Loucy (cell line): Measurements from ENCODE around the gene SND1.

Experiments
- H2AFZ ChIP-seq: fragments of 200-600 bp; sonication (generic); 2 replicates; pipeline ENCODE4 v1.6.0; 2016; ENCODE audit warnings: antibody characterized with exemption, mild to moderate bottlenecking, low read length, moderate library complexity
- H3F3A ChIP-seq: fragments of 200-600 bp; 2 replicates; pipeline ENCODE4 v1.6.0; 2016; ENCODE audit warnings: antibody characterized with exemption, low read depth, mild to moderate bottlenecking
- H3K27me3 ChIP-seq: fragments of 200-600 bp; sonication (generic); 2 replicates; pipeline ENCODE4 v1.6.1; 2014; ENCODE audit warnings: low read length, mild to moderate bottlenecking; ENCODE audit not compliant: insufficient read depth, poor library complexity, severe bottlenecking
- H3K36me3 ChIP-seq: fragments of 200-600 bp; sonication (generic); 2 replicates; pipeline ENCODE4 v1.6.1; 2016; ENCODE audit warnings: low read length; ENCODE audit not compliant: insufficient read depth
- H3K4me1 ChIP-seq: fragments of 200-600 bp; sonication (generic); 2 replicates; pipeline ENCODE4 v1.5.1; 2014; ENCODE audit warnings: low read length, mild to moderate bottlenecking; ENCODE audit not compliant: insufficient read depth, poor library complexity, severe bottlenecking
- H3K4me2 ChIP-seq: fragments of 200-600 bp; sonication (generic); 2 replicates; pipeline ENCODE4 v1.6.0; 2014; ENCODE audit warnings: antibody characterized with exemption, low read length, low read depth, mild to moderate bottlenecking; ENCODE audit not compliant: poor library complexity, severe bottlenecking
- H3K4me3 ChIP-seq: fragments of 200-600 bp; sonication (generic); 2 replicates; pipeline ENCODE4 v1.5.1; 2014; ENCODE audit warnings: low read length, mild to moderate bottlenecking, mixed read lengths; ENCODE audit not compliant: poor library complexity, severe bottlenecking
- H3K79me2 ChIP-seq: fragments of 200-600 bp; sonication (generic); 2 replicates; pipeline ENCODE4 v1.6.1; 2014; ENCODE audit warnings: low read length; ENCODE audit not compliant: insufficient read depth
- H3K9ac ChIP-seq: fragments of 200-600 bp; sonication (generic); 2 replicates; pipeline ENCODE4 v1.6.0; 2014; ENCODE audit warnings: mild to moderate bottlenecking, low read depth, low read length, moderate library complexity; ENCODE audit not compliant: poor library complexity, severe bottlenecking
- H3K9me2 ChIP-seq: fragments of 200-600 bp; sonication (generic); replicated peaks from 2 replicates; pipeline ENCODE4 v1.6.1; 2016; ENCODE audit warnings: low read depth, low read length, mixed read lengths
- H3K9me3 ChIP-seq: fragments of 200-600 bp; sonication (generic); 2 replicates; pipeline ENCODE4 v1.6.1; 2014; ENCODE audit warnings: mild to moderate bottlenecking, antibody characterized with exemption, low read length, low read depth; ENCODE audit not compliant: insufficient read depth
- H4K20me1 ChIP-seq: fragments of 200-600 bp; sonication (generic); 2 replicates; pipeline ENCODE4 v1.6.0; 2014; ENCODE audit warnings: antibody characterized with exemption, low read length, mild to moderate bottlenecking; ENCODE audit not compliant: insufficient read depth, poor library complexity, severe bottlenecking
- EZH2phosphoT487 ChIP-seq: fragments of 200-600 bp; IDR thresholded peaks from 2 replicates; pipeline ENCODE4 v1.6.1; 2018; ENCODE audit warnings: antibody characterized with exemption, mild to moderate bottlenecking, moderate library complexity, borderline replicate concordance
- TF ChIP-seq, protein P1 (sequence below): fragments of 200-600 bp; sonication (generic); conservative IDR thresholded peaks from 2 replicates; pipeline ENCODE4 v1.5.1; 2014; ENCODE audit warnings: mild to moderate bottlenecking, antibody characterized with exemption, low read length

Gene SND1

DNA sequence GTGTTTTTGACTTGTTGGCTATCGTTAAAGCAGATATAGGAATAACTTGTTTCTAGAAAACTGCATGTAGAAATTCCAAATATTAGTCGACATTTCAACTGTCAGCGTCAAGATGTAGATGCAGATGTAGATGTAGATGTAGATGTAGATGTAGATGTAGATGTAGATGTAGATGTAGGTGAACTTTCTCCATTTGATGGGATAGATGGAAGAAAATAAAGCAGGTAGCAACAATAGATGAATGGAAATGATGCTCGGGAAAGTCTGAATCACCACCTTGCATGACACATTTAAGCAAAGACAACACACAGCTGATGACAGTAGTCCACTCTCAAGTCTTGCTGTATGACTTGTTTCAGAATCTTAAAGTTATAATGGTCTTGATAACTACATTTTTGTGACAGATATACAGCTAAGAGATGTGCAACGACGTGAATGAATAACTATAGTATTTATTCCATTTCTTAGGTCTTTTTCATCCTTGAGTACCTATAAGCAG lies 53.5 kb downstream of the SND1 start:
- Histone ChIP-seq H3K36me3 (peaks cover 94% of the 10 kb centered on the region), H3F3A (no peaks in the 10 kb centered on the region), H3K4me3 (no peak overlapping the region), H3K4me2 (no peak overlapping the region), H3K9me3 (no peaks in the 10 kb centered on the region), H3K4me1 (no peaks in the 10 kb centered on the region), H3K9ac (no peak overlapping the region), H3K9me2 (no peaks in the 10 kb centered on the region), H3K79me2 (no peaks in the 10 kb centered on the region), H4K20me1 (peaks cover 3% of the 10 kb centered on the region), H3K27me3 (no peaks in the 10 kb centered on the region), H2AFZ (no peak overlapping the region)
- TF ChIP-seq, protein P1, sequence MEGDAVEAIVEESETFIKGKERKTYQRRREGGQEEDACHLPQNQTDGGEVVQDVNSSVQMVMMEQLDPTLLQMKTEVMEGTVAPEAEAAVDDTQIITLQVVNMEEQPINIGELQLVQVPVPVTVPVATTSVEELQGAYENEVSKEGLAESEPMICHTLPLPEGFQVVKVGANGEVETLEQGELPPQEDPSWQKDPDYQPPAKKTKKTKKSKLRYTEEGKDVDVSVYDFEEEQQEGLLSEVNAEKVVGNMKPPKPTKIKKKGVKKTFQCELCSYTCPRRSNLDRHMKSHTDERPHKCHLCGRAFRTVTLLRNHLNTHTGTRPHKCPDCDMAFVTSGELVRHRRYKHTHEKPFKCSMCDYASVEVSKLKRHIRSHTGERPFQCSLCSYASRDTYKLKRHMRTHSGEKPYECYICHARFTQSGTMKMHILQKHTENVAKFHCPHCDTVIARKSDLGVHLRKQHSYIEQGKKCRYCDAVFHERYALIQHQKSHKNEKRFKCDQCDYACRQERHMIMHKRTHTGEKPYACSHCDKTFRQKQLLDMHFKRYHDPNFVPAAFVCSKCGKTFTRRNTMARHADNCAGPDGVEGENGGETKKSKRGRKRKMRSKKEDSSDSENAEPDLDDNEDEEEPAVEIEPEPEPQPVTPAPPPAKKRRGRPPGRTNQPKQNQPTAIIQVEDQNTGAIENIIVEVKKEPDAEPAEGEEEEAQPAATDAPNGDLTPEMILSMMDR: no peak

DNA sequence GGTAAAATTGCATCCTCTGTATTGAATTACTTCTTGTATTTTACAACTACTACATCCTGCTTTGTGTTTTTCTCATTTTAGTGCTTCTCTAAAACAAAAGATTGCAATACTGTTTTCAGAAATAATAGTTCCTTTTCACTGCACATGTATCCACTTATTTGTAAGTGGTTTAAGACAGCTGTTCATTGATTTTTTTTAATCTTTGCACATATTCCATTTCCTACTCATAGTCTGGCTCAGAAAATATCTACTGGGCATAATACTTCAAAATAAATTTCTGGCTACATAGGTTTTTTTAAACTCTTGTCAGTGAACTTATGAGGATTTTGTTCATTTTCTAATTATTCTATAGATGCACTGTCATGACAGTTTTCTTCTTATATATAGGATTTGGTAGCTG lies 54.8 kb downstream of the SND1 start:
- Histone ChIP-seq H4K20me1 (peaks cover 3% of the 10 kb centered on the region), H3K9me3 (peaks cover 8% of the 10 kb centered on the region), H3K4me2 (no peak overlapping the region), H3K4me3 (no peak overlapping the region), H3K9ac (no peak overlapping the region), H3K79me2 (no peaks in the 10 kb centered on the region), H3K36me3 (peaks cover 94% of the 10 kb centered on the region), H2AFZ (no peak overlapping the region), H3K9me2 (no peaks in the 10 kb centered on the region), H3F3A (no peaks in the 10 kb centered on the region), H3K4me1 (no peaks in the 10 kb centered on the region), H3K27me3 (no peaks in the 10 kb centered on the region)
- TF ChIP-seq, protein P1: no peak
- TF ChIP-seq EZH2phosphoT487: no peak

DNA sequence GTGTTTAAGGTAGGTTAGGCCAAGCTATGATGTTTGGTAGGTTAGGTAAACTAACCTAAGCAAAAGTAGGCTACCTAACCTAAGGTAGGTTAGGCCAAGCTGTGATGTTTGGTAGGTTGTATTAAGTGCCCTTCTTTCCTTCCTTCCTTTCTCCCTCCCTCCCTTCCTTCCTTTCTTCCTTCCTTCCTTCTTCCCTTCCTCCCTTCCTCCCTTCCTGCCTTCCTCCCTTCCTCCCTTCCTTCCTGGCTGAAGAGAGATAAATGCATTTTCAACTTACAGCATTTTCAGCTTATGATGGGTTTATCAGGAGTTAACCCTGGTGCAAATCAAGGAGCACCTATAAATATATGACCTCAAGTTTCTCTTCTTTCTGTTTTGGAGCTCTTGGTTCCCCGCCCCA lies 56.2 kb downstream of the SND1 start:
- no peak overlapping the region for H3K4me3 ChIP-seq
- no peak overlapping the region for H3K9ac ChIP-seq
- H3K4me2 ChIP-seq: no peak overlapping the region
- H2AFZ ChIP-seq: no peak overlapping the region
- H3K79me2 ChIP-seq: no peaks in the 10 kb centered on the region
- peaks cover 94% of the 10 kb centered on the region for H3K36me3 ChIP-seq
- TF ChIP-seq EZH2phosphoT487: no peak
- TF ChIP-seq, protein P1: no peak
- H3K9me2 ChIP-seq: no peaks in the 10 kb centered on the region
- H3K4me1 ChIP-seq: no peaks in the 10 kb centered on the region
- H3K27me3 ChIP-seq: no peaks in the 10 kb centered on the region
- peaks cover 8% of the 10 kb centered on the region for H3K9me3 ChIP-seq
- no peaks in the 10 kb centered on the region for H3F3A ChIP-seq
- H4K20me1 ChIP-seq: peaks cover 3% of the 10 kb centered on the region
